ENCODE results near the gene ROR2. TPM values are rescaled to one million over a fixed set of nuclear protein-coding genes. Genes with fewer than 3 reads are reported as not detected.

The ROR2 gene
- polyA plus RNA-seq, 1 donor: 3.1 TPM

DNA sequence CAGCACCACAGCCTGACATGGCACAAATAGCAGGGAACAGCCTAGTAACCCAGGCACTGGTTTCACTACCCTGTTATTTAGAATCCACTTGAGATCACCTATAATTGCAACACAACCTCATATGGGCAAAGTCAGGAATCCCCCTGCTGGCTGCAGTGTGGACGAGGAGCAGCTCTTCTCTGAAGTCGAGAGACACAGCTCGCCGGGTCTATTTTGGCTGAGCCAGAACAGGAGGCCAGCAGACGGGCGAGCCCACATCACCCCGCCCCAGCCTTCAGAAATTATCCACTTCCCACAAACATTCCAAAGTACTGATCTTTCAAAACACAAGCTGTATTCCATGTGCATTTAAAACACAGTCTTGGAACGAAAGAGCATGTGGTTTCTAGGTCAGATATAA, 179.0 kb downstream of the ROR2 start:
- DNase-seq: peak; percentile 39

DNA sequence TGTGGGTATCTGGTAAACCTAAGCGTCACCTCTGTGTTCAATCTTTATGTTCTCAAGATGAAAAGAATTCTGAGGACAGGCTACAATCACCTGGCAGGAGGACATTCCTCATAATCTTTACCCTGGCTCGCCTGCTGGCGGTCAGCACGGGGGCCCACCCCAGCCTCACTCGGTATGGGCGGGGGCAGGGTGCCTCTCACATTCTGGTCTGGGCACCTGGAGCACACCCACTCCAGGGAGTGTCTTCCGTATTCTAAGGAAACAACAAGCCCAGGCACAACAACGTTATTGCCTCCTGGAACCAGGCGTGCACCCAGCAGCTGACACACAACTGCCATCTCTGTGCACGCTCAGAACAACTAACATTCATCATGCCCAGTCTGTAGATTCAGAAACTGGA, 179.8 kb downstream of the ROR2 start:
- DNase-seq: no peak

DNA sequence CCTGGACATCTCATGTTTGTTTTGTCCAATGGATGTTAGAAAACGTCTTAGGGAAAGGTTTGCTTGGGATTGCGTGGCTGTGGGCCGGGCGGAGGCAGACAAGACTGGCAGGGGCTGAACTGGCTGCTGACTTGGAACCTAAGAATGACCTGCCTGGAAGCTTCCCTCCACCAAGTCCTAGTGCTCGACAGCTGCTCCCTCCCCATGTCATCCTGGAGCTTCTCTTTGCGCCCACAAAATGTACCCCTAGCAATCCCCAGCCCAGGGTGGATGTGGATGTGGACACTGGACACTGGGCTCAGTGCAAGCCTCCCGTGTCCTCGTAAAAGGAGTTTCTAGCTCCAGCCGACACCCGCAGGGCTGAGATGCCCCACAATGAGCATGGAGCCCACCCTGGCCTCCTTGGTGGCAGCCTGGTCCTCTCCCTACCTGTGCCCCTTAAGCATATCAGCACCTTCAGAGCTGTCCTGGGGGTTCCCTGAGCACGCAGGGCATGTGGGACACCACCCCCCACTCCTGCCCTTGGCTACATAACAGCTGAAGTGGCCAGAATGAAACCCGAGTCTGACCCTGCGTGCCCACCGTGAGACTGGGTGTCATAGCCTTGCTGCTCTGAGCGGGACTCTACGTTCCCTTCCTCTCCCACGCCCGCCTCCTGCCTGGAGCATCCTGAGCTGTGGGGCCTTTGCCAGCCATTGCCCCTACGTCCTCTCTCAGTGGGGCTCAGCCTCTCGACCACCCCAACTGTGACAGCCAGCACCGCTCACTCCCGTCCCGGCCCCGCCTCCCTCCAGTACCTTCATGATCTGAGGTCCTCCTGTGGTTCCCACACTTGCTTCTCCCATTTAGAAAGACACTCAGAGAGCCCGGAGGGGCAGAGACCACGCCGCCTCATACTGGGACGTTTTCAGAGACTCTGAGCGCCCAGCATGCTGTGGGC, 180.8 kb downstream of the ROR2 start:
- DNase-seq: no peak

DNA sequence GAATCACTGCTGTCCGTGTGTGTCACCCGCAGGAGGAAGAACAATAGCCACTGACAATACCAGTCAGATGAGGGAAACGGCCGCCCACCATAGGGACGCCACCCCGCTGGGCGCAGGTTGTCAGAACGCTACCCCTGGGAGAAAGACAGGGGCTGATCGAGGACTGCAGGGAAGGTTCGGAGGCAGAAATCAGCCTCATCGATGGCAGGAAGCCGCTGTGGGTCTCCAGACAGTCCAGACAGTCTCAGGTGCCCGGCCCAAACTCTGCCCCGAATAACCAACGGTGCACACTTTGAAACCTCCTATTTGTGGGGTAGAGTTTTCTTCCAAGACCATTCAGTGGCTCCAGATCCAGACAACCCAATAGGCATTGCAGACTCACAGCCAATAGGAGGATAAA, 181.5 kb downstream of the ROR2 start:
- no peak for DNase-seq

DNA sequence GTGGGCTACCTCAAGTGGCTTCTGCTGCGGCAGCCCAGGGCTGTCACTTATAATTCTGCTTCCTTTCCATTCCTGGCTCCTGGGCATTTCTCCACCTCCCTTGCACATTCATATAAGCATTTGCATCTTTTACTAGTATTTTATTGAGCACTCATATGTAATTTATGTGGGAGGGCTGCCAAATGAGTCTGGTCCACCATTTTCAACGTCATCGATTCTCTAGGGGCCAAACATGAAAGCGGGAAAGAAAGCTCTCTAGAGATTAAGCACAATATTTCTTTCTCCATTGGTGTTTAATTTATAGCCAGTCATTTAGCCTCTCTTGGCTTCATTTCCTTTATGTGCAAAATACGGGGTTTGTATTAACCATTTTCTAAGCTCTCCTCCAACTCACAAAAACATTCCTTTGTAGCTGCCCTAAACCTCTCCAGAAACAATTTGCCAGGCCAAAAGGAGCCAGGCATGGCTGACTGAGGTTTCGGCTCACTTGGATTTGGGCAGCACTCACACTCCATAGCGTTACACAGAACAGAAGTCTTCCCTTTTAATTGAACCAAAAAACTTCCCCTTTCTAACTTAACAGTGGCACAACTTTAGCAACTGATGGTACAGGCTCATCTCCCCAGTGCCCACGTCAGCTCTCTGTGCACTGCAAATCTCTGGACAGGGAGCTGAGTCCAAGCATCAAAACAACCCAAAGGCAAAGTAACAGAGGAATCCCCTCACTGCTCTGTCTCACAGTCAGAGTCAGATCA, 183.5 kb downstream of the ROR2 start:
- no peak for DNase-seq

- no peak for DNase-seq
These were observed 184.7 kb downstream of the ROR2 start for GRCh38 chr9:91765296-91765695.

DNA sequence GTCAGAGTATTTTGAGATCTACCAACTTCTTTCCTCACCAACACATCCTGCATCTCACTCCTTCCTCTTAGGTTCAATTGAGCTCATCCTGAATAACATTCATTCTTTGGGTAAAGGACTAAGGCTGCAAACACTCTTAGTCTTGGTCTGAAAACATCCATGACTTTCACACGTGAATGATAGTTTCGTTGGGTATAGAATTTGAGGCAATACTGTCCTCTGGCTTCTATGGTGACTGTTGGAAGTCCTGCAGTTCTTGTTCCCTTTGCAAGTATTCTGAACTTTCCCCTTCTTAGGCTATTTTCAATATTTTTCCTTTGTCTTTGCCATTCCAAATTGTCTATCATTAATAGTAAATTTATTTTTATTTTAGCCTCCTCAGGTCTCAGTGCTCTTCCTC, 185.4 kb downstream of the ROR2 start:
- no peak for DNase-seq

- no peak for DNase-seq
These were observed 188.7 kb downstream of the ROR2 start for GRCh38 chr9:91761362-91761761.

- DNase-seq: no peak
These were observed 189.1 kb downstream of the ROR2 start for GRCh38 chr9:91760906-91761305.

DNA sequence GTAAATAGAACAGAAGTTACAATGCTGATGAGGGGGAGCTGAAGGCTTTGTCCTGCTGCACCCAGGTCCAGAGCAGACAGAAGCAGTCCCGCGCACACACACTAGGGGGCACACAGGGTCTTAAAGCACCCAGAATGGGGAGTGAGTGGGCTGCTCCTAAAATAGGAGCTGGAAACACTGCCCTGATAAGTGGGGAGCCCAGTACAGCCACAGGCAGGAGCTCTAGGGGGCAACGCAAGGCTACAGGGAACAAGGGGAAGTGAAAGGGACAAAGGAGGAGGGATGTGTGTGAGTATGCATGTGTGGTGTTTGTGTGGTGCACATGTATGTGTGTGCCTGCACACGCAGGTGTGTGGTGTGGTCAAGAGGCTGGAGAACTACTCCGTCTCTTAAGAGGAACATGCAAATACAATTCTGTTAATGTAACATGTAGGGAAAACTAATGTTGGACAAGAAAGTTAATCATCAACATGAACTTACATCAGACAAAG, 191.5 kb downstream of the ROR2 start:
- DNase-seq: no peak

- DNase-seq: no peak
These were observed 192.2 kb downstream of the ROR2 start for GRCh38 chr9:91757782-91758181.

GRCh38 chr9:91756510-91756780, 193.6 kb downstream of the ROR2 start:
- no peak for DNase-seq

DNA sequence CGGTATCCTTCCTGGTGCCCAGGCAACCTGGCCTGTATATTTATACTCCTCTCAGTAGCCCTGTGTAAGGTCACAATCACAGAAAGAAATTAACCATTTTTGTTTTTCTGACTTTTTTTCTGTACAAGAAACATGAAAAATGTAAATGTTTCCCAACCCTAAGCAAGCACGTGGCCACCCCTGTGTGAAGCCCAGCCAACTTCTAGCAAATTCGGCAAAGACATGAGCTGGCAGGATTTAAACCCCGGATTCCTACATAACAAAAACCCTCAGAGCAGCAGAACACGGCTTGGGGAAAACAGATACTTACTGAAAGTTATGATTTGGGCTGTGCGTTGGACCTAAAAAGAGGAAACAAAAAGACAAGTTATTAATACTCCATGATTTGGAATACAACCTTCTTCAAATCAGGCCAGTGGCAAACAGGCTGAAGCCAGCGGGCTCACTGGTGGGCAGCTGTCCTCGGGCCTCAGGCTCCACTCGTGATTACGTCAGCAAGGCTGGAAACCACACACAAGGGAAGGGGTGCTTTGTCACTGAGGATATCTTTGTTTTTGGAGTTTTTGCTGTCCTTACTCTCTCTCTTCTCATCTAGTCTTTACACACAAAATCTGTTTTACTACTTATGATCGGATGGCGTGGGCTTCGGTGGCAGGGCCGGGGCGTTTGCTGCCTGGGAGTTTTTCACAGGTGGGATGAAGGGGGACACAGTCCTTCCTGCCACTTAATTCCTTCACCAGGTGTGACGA, 194.1 kb downstream of the ROR2 start:
- DNase-seq: no peak

DNA sequence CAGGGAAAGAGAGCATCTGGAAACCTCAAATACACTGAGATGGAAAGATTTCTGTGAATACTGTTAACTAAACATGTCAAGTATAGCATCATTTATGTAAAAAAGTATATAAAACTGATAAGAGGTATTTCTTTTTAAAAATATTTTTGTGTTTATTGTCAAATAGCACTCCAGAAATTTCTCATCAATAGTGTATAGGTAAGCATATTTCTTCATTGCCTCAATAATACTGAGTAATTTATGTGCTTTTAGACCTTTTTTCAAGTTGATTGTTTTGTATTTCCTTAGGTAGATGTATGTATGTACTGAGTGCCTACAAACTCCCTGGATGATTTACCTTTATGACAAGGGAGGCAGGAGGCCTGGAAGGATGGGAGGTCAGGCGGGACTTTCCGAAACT, 196.3 kb downstream of the ROR2 start:
- DNase-seq: no peak

DNA sequence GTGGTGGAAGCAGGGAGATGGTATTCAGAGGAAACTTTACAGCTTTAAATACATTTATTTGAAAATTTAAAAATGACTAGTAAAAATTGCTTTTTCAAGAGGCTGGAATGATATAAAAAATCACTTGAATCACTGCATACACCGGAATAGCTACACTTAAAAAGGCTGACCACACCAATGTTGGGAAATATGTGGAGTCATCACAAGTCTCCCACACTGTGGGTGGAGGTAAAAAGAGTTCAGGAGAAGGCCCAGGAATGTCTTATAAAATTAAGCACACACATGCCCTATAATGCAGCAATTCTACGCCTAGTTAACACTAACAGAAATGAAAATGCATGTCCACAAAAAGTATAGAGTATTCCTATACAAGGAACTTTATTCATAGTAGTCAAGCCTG, 198.1 kb downstream of the ROR2 start:
- no peak for DNase-seq

DNA sequence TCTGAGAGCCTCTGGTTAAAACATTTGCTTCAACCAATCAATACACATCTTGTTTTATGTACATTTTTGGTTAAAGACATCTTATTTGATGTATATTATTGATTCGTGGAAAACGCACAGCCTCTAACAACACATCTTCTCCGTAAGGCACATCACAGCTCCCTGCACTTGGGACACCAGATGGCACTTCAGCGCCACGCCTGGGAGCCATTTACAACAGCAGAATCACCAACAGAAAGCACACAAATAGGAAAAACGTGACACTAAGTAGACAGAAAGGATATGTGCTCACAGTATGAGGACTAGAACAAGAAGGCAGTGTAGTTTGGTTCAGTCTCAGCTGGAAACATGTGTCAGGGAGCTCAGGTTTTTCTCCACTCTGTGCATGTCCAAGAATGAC, 199.7 kb downstream of the ROR2 start:
- no peak for DNase-seq

DNA sequence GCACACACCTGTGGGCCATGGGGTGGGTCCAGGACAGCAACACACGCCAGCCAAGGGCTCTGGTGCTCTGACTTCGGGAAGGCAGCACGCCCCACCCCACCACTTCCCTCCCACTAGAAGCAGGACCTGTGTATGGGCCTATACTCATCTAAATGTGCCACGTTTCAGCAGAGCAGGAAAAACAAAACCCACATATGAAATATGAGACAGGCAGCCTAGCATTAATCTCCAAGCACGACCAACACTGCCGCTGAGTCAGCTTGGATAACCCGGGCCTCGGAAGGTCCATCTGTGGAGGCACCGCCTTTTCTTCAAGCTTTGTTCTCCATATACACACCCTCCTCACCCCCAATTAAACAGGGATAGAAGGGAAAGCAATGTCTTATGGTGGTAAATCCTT, 203.1 kb downstream of the ROR2 start:
- no peak for DNase-seq

DNA sequence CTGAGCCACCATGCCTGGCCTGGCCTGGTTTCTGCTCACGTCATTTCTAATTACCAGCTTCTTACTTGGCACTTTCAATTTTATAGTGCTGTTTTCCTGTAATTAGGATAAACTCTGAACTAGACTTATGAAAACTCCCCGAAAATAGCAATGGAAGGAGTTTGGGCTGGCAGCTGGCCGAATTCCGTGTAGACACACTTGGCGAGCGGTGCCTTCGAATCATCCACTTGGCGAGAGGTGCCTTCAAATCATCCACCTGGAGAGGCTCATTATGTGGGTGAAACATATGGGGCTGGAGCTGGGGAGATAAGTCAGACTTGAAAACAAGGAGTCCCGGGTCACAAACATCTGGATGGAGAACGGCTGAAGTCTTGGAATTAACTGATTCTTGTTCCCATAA, 203.7 kb downstream of the ROR2 start:
- no peak for DNase-seq

- no peak for DNase-seq
These were observed 205.9 kb downstream of the ROR2 start for GRCh38 chr9:91744114-91744513.

- no peak for DNase-seq
These were observed 208.5 kb downstream of the ROR2 start for GRCh38 chr9:91741522-91741921.

DNA sequence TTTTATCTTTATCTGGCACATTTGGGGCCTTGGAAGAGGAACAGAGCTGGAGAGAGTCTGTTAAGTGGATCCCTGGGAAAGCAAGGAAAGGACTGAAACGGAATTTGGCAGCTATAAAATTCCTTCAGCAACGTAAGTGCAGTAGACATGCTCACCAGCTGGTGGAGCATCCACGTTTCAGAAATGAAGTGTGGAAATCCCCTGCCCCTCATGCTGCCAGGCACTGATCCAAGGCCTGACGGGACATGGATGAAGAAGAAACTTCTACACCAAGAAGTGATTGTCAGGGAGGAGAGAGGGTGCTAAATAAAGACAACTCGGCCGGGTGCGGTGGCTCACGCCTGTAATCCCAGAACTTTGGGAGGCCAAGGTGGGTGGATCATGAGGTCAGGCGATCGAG, 209.3 kb downstream of the ROR2 start:
- DNase-seq: peak; percentile 59

DNA sequence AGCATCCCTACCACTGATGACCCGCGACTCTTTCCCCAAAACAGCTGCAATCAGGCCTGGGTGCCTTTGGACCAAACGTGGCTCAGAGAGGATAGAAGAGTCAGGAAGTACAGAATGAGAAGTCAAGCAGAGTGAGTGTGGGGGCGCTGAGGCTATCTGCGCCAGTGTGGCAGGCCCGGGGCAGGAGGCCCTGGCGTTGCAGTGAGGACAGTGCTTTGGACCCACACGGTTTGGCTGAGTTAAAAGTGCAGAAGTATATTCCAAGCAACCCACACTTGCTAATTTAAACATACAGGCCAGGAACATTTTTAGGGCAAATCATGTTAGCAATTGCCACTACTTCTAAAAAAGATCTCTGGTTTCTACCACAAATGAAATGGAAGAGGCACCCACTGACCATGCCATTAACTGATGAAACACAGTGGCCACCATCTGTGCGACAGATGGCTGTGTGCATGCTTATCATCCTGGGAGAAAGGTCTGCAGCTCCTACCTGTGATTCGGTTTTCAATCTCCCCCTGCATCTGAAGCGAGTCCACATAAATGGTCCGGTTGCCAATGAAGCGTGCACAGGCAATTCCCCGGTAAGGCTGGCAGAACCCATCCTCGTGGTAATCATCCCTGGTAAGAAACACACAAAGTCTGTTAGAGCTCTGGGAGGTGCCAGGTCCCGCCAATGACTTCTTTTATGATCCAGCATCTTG, 213.0 kb downstream of the ROR2 start:
- DNase-seq: no peak

DNA sequence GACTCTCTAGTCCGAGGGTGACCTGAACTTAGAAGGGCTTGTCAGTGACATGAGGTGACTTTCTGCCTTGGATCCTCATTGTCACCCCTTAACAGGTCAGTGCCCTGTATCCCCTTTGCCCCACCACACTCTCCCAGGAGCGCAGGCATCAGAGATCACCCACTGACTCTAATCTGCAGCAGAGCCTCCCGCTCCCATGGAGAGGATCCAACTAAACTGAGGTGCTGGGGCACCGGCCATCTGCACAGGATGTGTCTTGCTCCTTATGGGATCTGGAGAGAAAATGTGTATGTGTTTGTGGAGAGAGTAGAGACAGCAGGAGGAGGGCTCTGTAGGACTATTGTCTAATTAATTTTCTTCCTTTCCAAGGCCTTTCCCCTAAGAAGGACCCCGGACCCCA, 213.7 kb downstream of the ROR2 start:
- DNase-seq: no peak

All from hindlimb muscle (tissue), 1 donor.